Airway epithelial cell (primary cell): ENCODE measurements around the gene MUC20. TPM values are rescaled to one million over a fixed set of nuclear protein-coding genes. Genes with fewer than 3 reads are reported as not detected.

ENCODE experiments used
- total RNA-seq: library from RNA; depleted of rRNA; stranded (reverse); fragments of >200 nt; gene quantifications from 2 replicates; pipeline ENCODE4 v1.2.3, GENCODE V29; 2015

The MUC20 gene, protein sequence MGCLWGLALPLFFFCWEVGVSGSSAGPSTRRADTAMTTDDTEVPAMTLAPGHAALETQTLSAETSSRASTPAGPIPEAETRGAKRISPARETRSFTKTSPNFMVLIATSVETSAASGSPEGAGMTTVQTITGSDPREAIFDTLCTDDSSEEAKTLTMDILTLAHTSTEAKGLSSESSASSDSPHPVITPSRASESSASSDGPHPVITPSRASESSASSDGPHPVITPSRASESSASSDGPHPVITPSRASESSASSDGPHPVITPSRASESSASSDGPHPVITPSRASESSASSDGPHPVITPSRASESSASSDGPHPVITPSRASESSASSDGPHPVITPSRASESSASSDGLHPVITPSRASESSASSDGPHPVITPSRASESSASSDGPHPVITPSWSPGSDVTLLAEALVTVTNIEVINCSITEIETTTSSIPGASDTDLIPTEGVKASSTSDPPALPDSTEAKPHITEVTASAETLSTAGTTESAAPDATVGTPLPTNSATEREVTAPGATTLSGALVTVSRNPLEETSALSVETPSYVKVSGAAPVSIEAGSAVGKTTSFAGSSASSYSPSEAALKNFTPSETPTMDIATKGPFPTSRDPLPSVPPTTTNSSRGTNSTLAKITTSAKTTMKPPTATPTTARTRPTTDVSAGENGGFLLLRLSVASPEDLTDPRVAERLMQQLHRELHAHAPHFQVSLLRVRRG
- 1.2 and 4.0 TPM in 2 replicates for total RNA-seq

DNA sequence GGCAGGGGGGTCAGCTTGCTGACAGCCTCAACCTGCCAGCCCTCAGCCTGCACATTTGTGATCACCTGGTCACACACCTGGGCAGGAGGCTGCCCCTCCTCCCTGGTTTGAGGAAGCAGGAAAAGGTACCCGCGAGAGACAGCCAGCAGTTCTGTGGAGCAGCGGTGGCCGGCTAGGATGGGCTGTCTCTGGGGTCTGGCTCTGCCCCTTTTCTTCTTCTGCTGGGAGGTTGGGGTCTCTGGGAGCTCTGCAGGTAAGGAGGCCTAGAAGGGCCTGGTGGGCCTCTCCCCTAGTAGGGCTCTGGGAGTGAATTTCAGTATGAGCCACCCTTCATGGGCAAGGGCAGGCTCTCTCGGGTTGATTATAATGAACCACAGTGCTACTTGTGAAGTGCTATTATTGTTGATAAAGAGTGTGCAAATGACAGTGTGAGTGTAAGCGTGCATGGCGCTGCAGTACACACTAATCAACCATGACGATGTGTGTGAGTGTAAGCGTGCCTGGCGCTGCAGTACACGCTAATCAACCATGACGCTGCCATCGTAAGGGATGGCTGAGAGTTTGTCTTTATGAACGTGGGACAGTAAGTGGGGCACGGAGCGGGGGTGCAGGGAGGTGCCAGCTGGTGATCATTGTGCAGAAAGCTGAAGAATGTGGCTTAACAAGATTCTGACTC lies at the start of gene MUC20:
Gene MUC20 (plus strand): TSS at position 148 of the 676 bp plus-strand sequence. CDS start 30 bp downstream, at position 178.

Other genes starting within 250 kb of the MUC20 start
- gene PPP1R2, start 177.7 kb upstream of the MUC20 start, total RNA-seq: 35.3 and 52.7 TPM in 2 replicates
- 5.6 and 10.8 TPM in 2 replicates for gene APOD, start 137.0 kb upstream of the MUC20 start, total RNA-seq
- gene MUC4, start 91.0 kb downstream of the MUC20 start, total RNA-seq: 0.07 TPM in 1 of 2 replicates, not detected in the other
- 25.5 and 26.8 TPM in 2 replicates for gene TNK2, start 187.6 kb downstream of the MUC20 start, total RNA-seq